GM12878 (cell line): ENCODE results near the gene CANT1. TPM values are rescaled to one million over a fixed set of nuclear protein-coding genes. Genes with fewer than 3 reads are reported as not detected.

Source experiments
- ATAC-seq: fragments of 200-7000 bp; cut with Tn5 transposase; 3 replicates; pipeline ENCODE4 v1.9.1; 2020; ENCODE audit warnings: mild to moderate bottlenecking, moderate library complexity
- BruUV-seq: library from RNA; stranded (reverse); fragments of 400-500 nt; replicated peaks from 2 replicates; lab custom pipeline; 2021; lab: Mats Ljungman, UMichigan
- CTCF ChIA-PET: fragments of 300-600 bp; sonication (Branson Sonifier 250); formaldehyde crosslinking; extraction: SDS; loops from one replicate; lab custom pipeline; 2021; ENCODE audit warnings: inconsistent platforms; lab: Yijun Ruan, JAX
- POLR2A ChIA-PET: fragments of 350-600 bp; formaldehyde crosslinking; extraction: SDS; loops from one replicate; lab custom pipeline; 2021; ENCODE audit warnings: inconsistent platforms; lab: Charles Lee
- RAD21 ChIA-PET: fragments of 300-600 bp; sonication (Branson Sonifier 250); formaldehyde crosslinking; loops from one replicate; lab custom pipeline; 2023; ENCODE audit warnings: antibody characterized with exemption; ENCODE audit not compliant: unreplicated experiment; lab: Charles Lee
- SMC1A ChIA-PET: fragments of 300-600 bp; sonication (Branson Sonifier 250); formaldehyde crosslinking; loops from one replicate; lab custom pipeline; 2023; ENCODE audit not compliant: unreplicated experiment, uncharacterized antibody; lab: Charles Lee
- DNase-seq: peaks from one replicate; pipeline ENCODE4 v3.0.0-alpha.2; 2011; ENCODE audit warnings: low read depth, low spot score
- FAIRE-seq: peaks from 3 replicates; lab custom pipeline; 2011; peaks lifted over from hg19 to GRCh38; lab: Jason Lieb, UNC
- H2AFZ ChIP-seq: 2 replicates; pipeline ENCODE4 v1.6.0; 2011; ENCODE audit warnings: low read depth, low read length, control low read depth; ENCODE audit not compliant: control insufficient read depth
- H3K27ac ChIP-seq: 2 replicates; pipeline ENCODE4 v1.5.1; 2011; ENCODE audit warnings: control low read depth; ENCODE audit not compliant: control insufficient read depth, insufficient read depth
- H3K27me3 ChIP-seq, 2 experiments: replicated peaks in 1 of 2; 2 replicates each; pipeline versions ENCODE4 v1.6.0 to v1.6.1; 2011; ENCODE audit warnings: low read length in 1 of 2; ENCODE audit not compliant: control insufficient read depth in 2 of 2, insufficient read depth in 2 of 2
- H3K36me3 ChIP-seq, 2 experiments: 2 replicates each; pipeline ENCODE4 v1.5.1; 2011; ENCODE audit warnings: low read length in 1 of 2; ENCODE audit not compliant: control insufficient read depth in 2 of 2, insufficient read depth in 2 of 2
- H3K4me1 ChIP-seq: 2 replicates; pipeline ENCODE4 v1.6.1; 2011; ENCODE audit warnings: mild to moderate bottlenecking, low read length, moderate library complexity, mixed read lengths; ENCODE audit not compliant: control insufficient read depth, insufficient read depth
- H3K4me2 ChIP-seq: 2 replicates; pipeline ENCODE4 v1.6.0; 2011; ENCODE audit warnings: control low read depth; ENCODE audit not compliant: control insufficient read depth, insufficient read depth
- H3K4me3 ChIP-seq: fragments of 200-600 bp; sonication (generic); 2 replicates; pipeline ENCODE4 v1.5.1; 2016
- H3K79me2 ChIP-seq: 2 replicates; pipeline ENCODE4 v1.6.0; 2011; ENCODE audit warnings: low read length; ENCODE audit not compliant: control insufficient read depth, insufficient read depth
- H3K9ac ChIP-seq: 2 replicates; pipeline ENCODE4 v1.8.0; 2011; ENCODE audit warnings: low read length, control low read depth, mixed read lengths; ENCODE audit not compliant: control insufficient read depth, insufficient read depth
- H3K9me3 ChIP-seq: replicated peaks from 3 replicates; pipeline ENCODE4 v1.5.1; 2011; ENCODE audit warnings: mild to moderate bottlenecking, low read length; ENCODE audit not compliant: control insufficient read depth, insufficient read depth
- H4K20me1 ChIP-seq: 2 replicates; pipeline ENCODE4 v1.6.0; 2011; ENCODE audit not compliant: control insufficient read depth, insufficient read depth
- BHLHE40 ChIP-seq, 2 experiments: fragments of 450-650 bp in 1 of 2; IDR thresholded peaks; 2 replicates each; pipeline ENCODE4 v1.6.1; 2011 to 2017; ENCODE audit warnings: low read depth in 2 of 2, borderline replicate concordance in 1 of 2, improper control_type of control experiment in 1 of 2, low read length in 1 of 2, mild to moderate bottlenecking in 1 of 2
- CHD1 ChIP-seq: IDR thresholded peaks from 2 replicates; pipeline ENCODE4 v1.6.1; 2012; ENCODE audit warnings: low read depth, low read length, improper control_type of control experiment
- CREB1 ChIP-seq: IDR thresholded peaks from 2 replicates; pipeline ENCODE4 v1.6.1; 2012; ENCODE audit warnings: low read depth, mild to moderate bottlenecking, inconsistent platforms
- EP300 ChIP-seq, 2 experiments: fragments of 150-350 bp in 1 of 2; IDR thresholded peaks; 2 replicates each; pipeline ENCODE4 v1.6.1; 2011 to 2012; ENCODE audit warnings: low read depth in 2 of 2, low read length in 2 of 2, borderline replicate concordance in 1 of 2, improper control_type of control experiment in 1 of 2, inconsistent platforms in 1 of 2; ENCODE audit not compliant: control insufficient read depth in 1 of 2
- NFXL1 ChIP-seq: fragments of 450-650 bp; IDR thresholded peaks from 2 replicates; pipeline ENCODE4 v1.6.1; 2017; ENCODE audit warnings: antibody characterized with exemption, mild to moderate bottlenecking, borderline replicate concordance
- RUNX3 ChIP-seq: IDR thresholded peaks from 2 replicates; pipeline ENCODE4 v1.6.1; 2012; ENCODE audit warnings: low read length, inconsistent platforms
- SREBF2 ChIP-seq: IDR thresholded peaks from 2 replicates; pipeline ENCODE4 v1.6.1; 2012; ENCODE audit warnings: mild to moderate bottlenecking, low read length
- SRF ChIP-seq, 2 experiments: IDR thresholded peaks; 2 replicates each; pipeline ENCODE4 v1.6.1; 2011; ENCODE audit warnings: low read depth in 2 of 2, low read length in 2 of 2, mild to moderate bottlenecking in 1 of 2, moderate library complexity in 1 of 2
- TCF12 ChIP-seq: IDR thresholded peaks from 2 replicates; pipeline ENCODE4 v1.6.1; 2011; ENCODE audit warnings: low read depth, mild to moderate bottlenecking, low read length
- ZNF217 ChIP-seq: fragments of 450-650 bp; IDR thresholded peaks from 2 replicates; pipeline ENCODE4 v1.6.1; 2017; ENCODE audit warnings: antibody characterized with exemption, mild to moderate bottlenecking
- ZNF24 ChIP-seq: fragments of 450-650 bp; IDR thresholded peaks from 2 replicates; pipeline ENCODE4 v1.6.1; 2017; ENCODE audit warnings: antibody characterized with exemption, mild to moderate bottlenecking
- WGBS: methylation state at CpG from one replicate; pipeline ENCODE4 v1.1.6; 2016; ENCODE audit warnings: low lambda C conversion rate; ENCODE audit not compliant: insufficient replicate concordance, insufficient coverage; ENCODE audit errors: missing lambda C conversion rate; 5-methylcytosine and 5-hydroxymethylcytosine counted together
- in situ Hi-C: fragments of 300-500 bp; cut with MboI; formaldehyde crosslinking; loops from 9 replicates; pipeline ENCODE4 v1.14.3; 2018; ENCODE audit warnings: mixed read lengths
- intact Hi-C: fragments of 100-400 bp; cut with micrococcal nuclease; formaldehyde crosslinking; loops from one replicate; pipeline ENCODE4 v1.14.2; 2022; ENCODE audit not compliant: unreplicated experiment
- polyA plus RNA-seq, 11 experiments: library from polyadenylated mRNA; depleted of rRNA in 4 of 11; unstranded in 6 of 11; stranded (reverse) in 5 of 11; fragments of >200 nt; fragmentation: Nextera tagmentation in 4 of 11; fragmentation: Illumina TruSeq in 1 of 11; extraction: Ambion mirVana in 4 of 11; extraction: Trizol in 1 of 11; gene quantifications; 1 replicate in 1 of 11; 2 replicates in 10 of 11; pipeline versions ENCODE4 v1.2.1 to v1.2.3, GENCODE V29; 2011 to 2016; ENCODE audit warnings: inconsistent platforms in 2 of 11, missing spikeins in 2 of 11, low read depth in 1 of 11
- total RNA-seq, 4 experiments: library from RNA; depleted of rRNA in 3 of 4; stranded (reverse); fragments of >200 nt in 3 of 4; fragmentation: Illumina TruSeq in 1 of 4; extraction: Trizol in 1 of 4; gene quantifications; 2 replicates each; pipeline versions ENCODE4 v1.2.1 to v1.2.3, GENCODE V29; 2013 to 2021
- TF ChIP-seq, protein P1 (sequence below): fragments of 450-650 bp; conservative IDR thresholded peaks from 2 replicates; pipeline ENCODE4 v1.6.1; 2017; ENCODE audit warnings: mild to moderate bottlenecking, moderate library complexity
- TF ChIP-seq, protein P2 (sequence below): fragments of 450-650 bp; IDR thresholded peaks from 2 replicates; pipeline ENCODE4 v1.6.1; 2016; ENCODE audit warnings: mild to moderate bottlenecking, moderate library complexity, borderline replicate concordance
- TF ChIP-seq, protein P3 (sequence below): IDR thresholded peaks from 2 replicates; pipeline ENCODE4 v1.6.1; 2011; ENCODE audit warnings: low read depth, low read length, improper control_type of control experiment, borderline replicate concordance
- TF ChIP-seq, protein P4 (sequence below): fragments of 450-650 bp; IDR thresholded peaks from 2 replicates; pipeline ENCODE4 v1.6.1; 2018; ENCODE audit warnings: borderline replicate concordance, mild to moderate bottlenecking; ENCODE audit not compliant: partially characterized antibody

The CANT1 gene
- total and polyA plus RNA-seq, 10 of the 15 experiments (the other 5 are each of a cell fraction or from before 2014, with no cell fraction given) = 2.2 to 59.2 (median 20.2) TPM

DNA sequence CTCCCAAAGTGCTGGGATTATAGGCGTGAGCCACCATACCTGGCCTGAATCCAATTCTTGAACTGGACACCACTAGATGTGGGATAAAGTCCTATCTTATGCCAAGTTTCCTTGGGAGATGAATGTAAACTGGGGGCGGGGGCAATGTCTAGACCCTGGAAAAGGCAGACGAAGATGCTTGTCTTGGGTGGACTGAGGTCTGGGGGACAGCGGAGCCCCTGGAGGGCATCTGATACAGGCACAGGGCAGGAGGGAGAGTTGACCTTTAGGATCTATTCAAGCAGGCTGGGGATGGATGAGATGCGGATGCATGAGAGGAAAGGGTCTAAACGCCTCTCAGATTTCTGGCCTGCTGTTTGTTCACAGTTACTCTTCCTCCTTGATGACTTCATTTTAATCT lies 26.1 kb upstream of the CANT1 start:
- POLR2A ChIA-PET = no interaction called here
- in situ Hi-C loops = no loop called here
- TF ChIP-seq, protein P1, sequence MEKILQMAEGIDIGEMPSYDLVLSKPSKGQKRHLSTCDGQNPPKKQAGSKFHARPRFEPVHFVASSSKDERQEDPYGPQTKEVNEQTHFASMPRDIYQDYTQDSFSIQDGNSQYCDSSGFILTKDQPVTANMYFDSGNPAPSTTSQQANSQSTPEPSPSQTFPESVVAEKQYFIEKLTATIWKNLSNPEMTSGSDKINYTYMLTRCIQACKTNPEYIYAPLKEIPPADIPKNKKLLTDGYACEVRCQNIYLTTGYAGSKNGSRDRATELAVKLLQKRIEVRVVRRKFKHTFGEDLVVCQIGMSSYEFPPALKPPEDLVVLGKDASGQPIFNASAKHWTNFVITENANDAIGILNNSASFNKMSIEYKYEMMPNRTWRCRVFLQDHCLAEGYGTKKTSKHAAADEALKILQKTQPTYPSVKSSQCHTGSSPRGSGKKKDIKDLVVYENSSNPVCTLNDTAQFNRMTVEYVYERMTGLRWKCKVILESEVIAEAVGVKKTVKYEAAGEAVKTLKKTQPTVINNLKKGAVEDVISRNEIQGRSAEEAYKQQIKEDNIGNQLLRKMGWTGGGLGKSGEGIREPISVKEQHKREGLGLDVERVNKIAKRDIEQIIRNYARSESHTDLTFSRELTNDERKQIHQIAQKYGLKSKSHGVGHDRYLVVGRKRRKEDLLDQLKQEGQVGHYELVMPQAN = no peak
- TF ChIP-seq, protein P2, sequence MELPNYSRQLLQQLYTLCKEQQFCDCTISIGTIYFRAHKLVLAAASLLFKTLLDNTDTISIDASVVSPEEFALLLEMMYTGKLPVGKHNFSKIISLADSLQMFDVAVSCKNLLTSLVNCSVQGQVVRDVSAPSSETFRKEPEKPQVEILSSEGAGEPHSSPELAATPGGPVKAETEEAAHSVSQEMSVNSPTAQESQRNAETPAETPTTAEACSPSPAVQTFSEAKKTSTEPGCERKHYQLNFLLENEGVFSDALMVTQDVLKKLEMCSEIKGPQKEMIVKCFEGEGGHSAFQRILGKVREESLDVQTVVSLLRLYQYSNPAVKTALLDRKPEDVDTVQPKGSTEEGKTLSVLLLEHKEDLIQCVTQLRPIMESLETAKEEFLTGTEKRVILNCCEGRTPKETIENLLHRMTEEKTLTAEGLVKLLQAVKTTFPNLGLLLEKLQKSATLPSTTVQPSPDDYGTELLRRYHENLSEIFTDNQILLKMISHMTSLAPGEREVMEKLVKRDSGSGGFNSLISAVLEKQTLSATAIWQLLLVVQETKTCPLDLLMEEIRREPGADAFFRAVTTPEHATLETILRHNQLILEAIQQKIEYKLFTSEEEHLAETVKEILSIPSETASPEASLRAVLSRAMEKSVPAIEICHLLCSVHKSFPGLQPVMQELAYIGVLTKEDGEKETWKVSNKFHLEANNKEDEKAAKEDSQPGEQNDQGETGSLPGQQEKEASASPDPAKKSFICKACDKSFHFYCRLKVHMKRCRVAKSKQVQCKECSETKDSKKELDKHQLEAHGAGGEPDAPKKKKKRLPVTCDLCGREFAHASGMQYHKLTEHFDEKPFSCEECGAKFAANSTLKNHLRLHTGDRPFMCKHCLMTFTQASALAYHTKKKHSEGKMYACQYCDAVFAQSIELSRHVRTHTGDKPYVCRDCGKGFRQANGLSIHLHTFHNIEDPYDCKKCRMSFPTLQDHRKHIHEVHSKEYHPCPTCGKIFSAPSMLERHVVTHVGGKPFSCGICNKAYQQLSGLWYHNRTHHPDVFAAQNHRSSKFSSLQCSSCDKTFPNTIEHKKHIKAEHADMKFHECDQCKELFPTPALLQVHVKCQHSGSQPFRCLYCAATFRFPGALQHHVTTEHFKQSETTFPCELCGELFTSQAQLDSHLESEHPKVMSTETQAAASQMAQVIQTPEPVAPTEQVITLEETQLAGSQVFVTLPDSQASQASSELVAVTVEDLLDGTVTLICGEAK = no peak
- TF ChIP-seq TCF12 (no peak), SRF (IDR thresholded peaks at IDR 0.05; ENCODE audit: low read depth in 2 of 2, low read length in 2 of 2) (no peak), ZNF217 (no peak), EP300 (IDR thresholded peaks at IDR 0.05; ENCODE audit: borderline replicate concordance in 1 of 2, control insufficient read depth in 1 of 2, low read depth in 2 of 2, low read length in 2 of 2) (no peak), SREBF2 (no peak), RUNX3 (no peak), CREB1 (no peak), ZNF24 (no peak), BHLHE40 (IDR thresholded peaks at IDR 0.05; ENCODE audit: borderline replicate concordance in 1 of 2, low read depth in 2 of 2, low read length in 1 of 2) (no peak), NFXL1 (no peak), CHD1 (no peak)
- TF ChIP-seq, protein P3, sequence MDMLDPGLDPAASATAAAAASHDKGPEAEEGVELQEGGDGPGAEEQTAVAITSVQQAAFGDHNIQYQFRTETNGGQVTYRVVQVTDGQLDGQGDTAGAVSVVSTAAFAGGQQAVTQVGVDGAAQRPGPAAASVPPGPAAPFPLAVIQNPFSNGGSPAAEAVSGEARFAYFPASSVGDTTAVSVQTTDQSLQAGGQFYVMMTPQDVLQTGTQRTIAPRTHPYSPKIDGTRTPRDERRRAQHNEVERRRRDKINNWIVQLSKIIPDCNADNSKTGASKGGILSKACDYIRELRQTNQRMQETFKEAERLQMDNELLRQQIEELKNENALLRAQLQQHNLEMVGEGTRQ = no peak
- TF ChIP-seq, protein P4, sequence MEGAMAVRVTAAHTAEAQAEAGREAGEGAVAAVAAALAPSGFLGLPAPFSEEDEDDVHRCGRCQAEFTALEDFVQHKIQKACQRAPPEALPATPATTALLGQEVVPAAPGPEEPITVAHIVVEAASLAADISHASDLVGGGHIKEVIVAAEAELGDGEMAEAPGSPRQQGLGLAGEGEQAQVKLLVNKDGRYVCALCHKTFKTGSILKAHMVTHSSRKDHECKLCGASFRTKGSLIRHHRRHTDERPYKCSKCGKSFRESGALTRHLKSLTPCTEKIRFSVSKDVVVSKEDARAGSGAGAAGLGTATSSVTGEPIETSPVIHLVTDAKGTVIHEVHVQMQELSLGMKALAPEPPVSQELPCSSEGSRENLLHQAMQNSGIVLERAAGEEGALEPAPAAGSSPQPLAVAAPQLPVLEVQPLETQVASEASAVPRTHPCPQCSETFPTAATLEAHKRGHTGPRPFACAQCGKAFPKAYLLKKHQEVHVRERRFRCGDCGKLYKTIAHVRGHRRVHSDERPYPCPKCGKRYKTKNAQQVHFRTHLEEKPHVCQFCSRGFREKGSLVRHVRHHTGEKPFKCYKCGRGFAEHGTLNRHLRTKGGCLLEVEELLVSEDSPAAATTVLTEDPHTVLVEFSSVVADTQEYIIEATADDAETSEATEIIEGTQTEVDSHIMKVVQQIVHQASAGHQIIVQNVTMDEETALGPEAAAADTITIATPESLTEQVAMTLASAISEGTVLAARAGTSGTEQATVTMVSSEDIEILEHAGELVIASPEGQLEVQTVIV = no peak

More for the DNA sequence above, 26.1 kb upstream of the CANT1 start:
- Histone ChIP-seq H3K27me3 (no peaks in the 10 kb centered on the region; a peak in 1 of 4 replicates), H3K9ac (no peak overlapping the region), H3K4me3 (no peak overlapping the region), H3K79me2 (no peaks in the 10 kb centered on the region), H3K9me3 (no peaks in the 10 kb centered on the region), H3K27ac (no peak overlapping the region), H3K4me1 (peaks cover 10% of the 10 kb centered on the region), H4K20me1 (no peaks in the 10 kb centered on the region), H3K4me2 (no peak overlapping the region), H2AFZ (no peak overlapping the region), H3K36me3 (no peaks in the 10 kb centered on the region)
- BruUV-seq = no TSS peak
- ChIA-PET RAD21 (no interaction called here), CTCF (interaction anchor here (1.4 to 2.3 kb wide), 2 partner anchors 10 to 22 kb away, joined by 5 to 16 read pairs; no protein-coding TSS in a partner anchor), SMC1A (no interaction called here)
- 49% methylated on average over 6 of the region's 6 CpGs for WGBS
- no peak for DNase-seq
- intact Hi-C loops = no loop called here
- no peak for ATAC-seq
- no peak for FAIRE-seq
